HAP-1 (cell line): ENCODE data around the gene DOCK10.

Experiments
- DNase-seq, 2 experiments: peaks; one replicate each; pipeline ENCODE4 v3.0.0-alpha.2; 2016 to 2020; ENCODE audit warnings: low spot score in 2 of 2
- H3K27me3 ChIP-seq: fragments of 250-450 bp; sonication (Bioruptor Pico); 2 replicates; pipeline ENCODE4 v1.5.1; 2020; ENCODE audit warnings: low read depth, mild to moderate bottlenecking, moderate library complexity
- H3K36me3 ChIP-seq: fragments of 250-450 bp; sonication (Bioruptor Pico); replicated peaks from 2 replicates; pipeline ENCODE4 v1.5.1; 2020; ENCODE audit warnings: mild to moderate bottlenecking
- H3K4me1 ChIP-seq: fragments of 250-450 bp; sonication (Bioruptor Pico); 2 replicates; pipeline ENCODE4 v1.5.1; 2020; ENCODE audit warnings: mild to moderate bottlenecking
- H3K4me3 ChIP-seq: fragments of 250-450 bp; sonication (Bioruptor Pico); 2 replicates; pipeline ENCODE4 v1.5.1; 2020; ENCODE audit warnings: mild to moderate bottlenecking, moderate library complexity
- H3K9me3 ChIP-seq: fragments of 250-450 bp; sonication (Bioruptor Pico); 2 replicates; pipeline ENCODE4 v1.5.1; 2020; ENCODE audit warnings: mild to moderate bottlenecking, moderate library complexity
- in situ Hi-C: fragments of 300-500 bp; cut with MboI; formaldehyde crosslinking; loops from 3 replicates; pipeline ENCODE4 v1.14.3; 2020; ENCODE audit warnings: low sequenced_read_pairs, inconsistent platforms, mixed read lengths

Gene DOCK10

GRCh38 chr2:224764565-224765236 lies 277.6 kb downstream of the DOCK10 start:
- H3K27me3 ChIP-seq: 0 out of 2 replicates have a peak, but pooled peaks cover 3% of the 10 kb centered on the region
- DNase-seq: no peak
- no peaks in the 10 kb centered on the region for H3K9me3 ChIP-seq
- no peak overlapping the region for H3K4me3 ChIP-seq
- H3K36me3 ChIP-seq: no peaks in the 10 kb centered on the region
- no peaks in the 10 kb centered on the region for H3K4me1 ChIP-seq
- in situ Hi-C loops: no loop called here

- no peak for DNase-seq
- no peaks in the 10 kb centered on the region for H3K4me1 ChIP-seq
- no peaks in the 10 kb centered on the region for H3K9me3 ChIP-seq
- H3K4me3 ChIP-seq: no peak overlapping the region
- no peaks in the 10 kb centered on the region for H3K36me3 ChIP-seq
- H3K27me3 ChIP-seq: no peaks in the 10 kb centered on the region
- in situ Hi-C loops: no loop called here
Observed at GRCh38 chr2:224757934-224758548, 284.2 kb downstream of the DOCK10 start.

DNA sequence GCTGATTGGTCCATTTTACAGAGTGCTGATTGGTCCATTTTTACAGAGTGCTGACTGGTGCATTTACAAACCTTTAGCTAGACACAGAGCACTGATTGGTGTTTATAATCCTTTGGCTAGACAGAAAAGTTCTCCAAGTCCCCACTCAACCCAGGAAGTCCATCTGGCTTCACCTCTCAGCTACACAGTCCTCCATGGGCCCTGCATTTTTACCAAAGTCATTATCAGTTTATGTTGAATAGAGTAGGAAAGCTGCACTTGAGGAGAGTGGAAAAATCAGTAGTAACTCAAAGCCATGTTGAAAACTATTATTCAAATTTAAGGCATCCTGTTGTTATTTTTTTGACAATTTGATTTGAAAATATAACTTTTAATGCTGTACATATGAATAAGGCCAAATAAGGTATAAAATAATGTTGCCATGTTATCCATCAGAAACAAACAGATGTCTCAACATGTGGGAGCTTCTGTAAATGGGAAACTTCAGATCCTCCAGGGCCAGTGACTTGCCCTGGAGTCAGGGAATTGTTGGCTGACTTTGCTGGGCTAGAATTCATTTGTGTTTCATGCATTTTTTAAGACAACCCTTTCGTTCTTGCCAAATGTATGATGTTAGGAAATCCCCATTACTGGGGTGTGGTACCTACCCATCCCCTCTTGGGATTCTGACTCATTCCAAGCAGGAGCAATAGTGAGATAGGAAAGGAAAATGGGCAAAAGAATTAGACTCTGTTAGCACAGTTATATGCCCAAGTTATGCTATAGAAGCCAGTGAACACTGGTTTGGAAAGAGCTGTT lies 288.3 kb downstream of the DOCK10 start:
- in situ Hi-C loops: no loop called here
- H3K4me3 ChIP-seq: no peak overlapping the region
- no peaks in the 10 kb centered on the region for H3K4me1 ChIP-seq
- no peaks in the 10 kb centered on the region for H3K9me3 ChIP-seq
- no peaks in the 10 kb centered on the region for H3K27me3 ChIP-seq
- H3K36me3 ChIP-seq: no peaks in the 10 kb centered on the region
- DNase-seq: no peak

GRCh38 chr2:224751996-224752698 lies 290.1 kb downstream of the DOCK10 start:
- Histone ChIP-seq H3K27me3 (no peaks in the 10 kb centered on the region), H3K4me1 (no peaks in the 10 kb centered on the region), H3K4me3 (no peak overlapping the region), H3K36me3 (no peaks in the 10 kb centered on the region), H3K9me3 (no peaks in the 10 kb centered on the region)
- no peak for DNase-seq
- in situ Hi-C loops: no loop called here

GRCh38 chr2:224749136-224749535 lies 293.1 kb downstream of the DOCK10 start:
- no peaks in the 10 kb centered on the region for H3K27me3 ChIP-seq
- no peaks in the 10 kb centered on the region for H3K9me3 ChIP-seq
- H3K4me1 ChIP-seq: no peaks in the 10 kb centered on the region
- no peak for DNase-seq
- H3K36me3 ChIP-seq: no peaks in the 10 kb centered on the region
- in situ Hi-C loops: no loop called here
- H3K4me3 ChIP-seq: no peak overlapping the region

- H3K4me1 ChIP-seq: no peaks in the 10 kb centered on the region
- in situ Hi-C loops: no loop called here
- H3K9me3 ChIP-seq: no peaks in the 10 kb centered on the region
- DNase-seq: no peak
- no peak overlapping the region for H3K4me3 ChIP-seq
- H3K36me3 ChIP-seq: no peaks in the 10 kb centered on the region
- no peaks in the 10 kb centered on the region for H3K27me3 ChIP-seq
Observed at GRCh38 chr2:224747765-224748164, 294.5 kb downstream of the DOCK10 start.

DNA sequence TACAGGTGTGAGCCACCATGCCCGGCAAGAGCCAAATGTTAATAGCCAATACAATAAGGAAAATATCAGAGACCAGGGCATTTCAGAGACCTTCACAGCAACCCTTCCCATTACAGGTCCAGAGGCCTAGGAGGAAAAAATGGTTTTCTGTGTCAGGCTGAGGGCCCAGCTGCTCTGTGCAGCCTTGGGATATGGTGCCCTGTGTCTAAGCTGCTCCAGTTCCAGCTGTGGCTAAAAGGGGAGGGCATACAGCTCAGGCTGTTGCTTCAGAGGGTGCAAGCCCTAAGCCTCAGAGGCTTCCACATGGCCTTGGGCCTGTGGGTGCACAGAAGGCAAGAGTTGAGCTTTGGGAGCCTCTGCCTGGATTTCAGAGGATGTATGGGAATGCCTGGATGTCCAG lies 306.0 kb downstream of the DOCK10 start:
- Histone ChIP-seq H3K27me3 (no peaks in the 10 kb centered on the region), H3K36me3 (no peaks in the 10 kb centered on the region), H3K4me3 (no peak overlapping the region), H3K9me3 (no peaks in the 10 kb centered on the region; the same call in 1 of the 2 replicates), H3K4me1 (no peaks in the 10 kb centered on the region)
- no peak for DNase-seq
- in situ Hi-C loops: no loop called here

DNA sequence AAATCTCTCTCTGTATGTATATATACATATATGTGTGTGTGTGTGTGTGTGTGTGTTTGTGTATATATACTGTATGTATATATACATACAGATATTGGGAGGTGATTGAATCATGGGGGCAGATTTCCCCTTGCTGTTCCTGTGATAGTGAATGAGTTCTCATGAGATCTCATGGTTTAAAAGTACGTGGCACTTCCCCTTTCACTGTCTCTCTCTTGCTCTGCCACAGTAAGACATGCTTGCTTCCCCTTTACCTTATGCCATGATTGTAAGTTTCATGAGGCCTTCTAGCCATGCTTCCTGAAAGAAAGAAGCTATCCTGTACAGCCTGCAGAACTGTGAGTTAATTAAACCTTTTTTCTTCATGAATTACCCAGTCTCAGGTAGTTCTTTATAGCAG lies 307.3 kb downstream of the DOCK10 start:
- no peak for DNase-seq
- in situ Hi-C loops: no loop called here
- Histone ChIP-seq H3K9me3 (no peaks in the 10 kb centered on the region; the same call in 1 of the 2 replicates), H3K36me3 (no peaks in the 10 kb centered on the region), H3K4me1 (no peaks in the 10 kb centered on the region), H3K27me3 (no peaks in the 10 kb centered on the region), H3K4me3 (no peak overlapping the region)

DNA sequence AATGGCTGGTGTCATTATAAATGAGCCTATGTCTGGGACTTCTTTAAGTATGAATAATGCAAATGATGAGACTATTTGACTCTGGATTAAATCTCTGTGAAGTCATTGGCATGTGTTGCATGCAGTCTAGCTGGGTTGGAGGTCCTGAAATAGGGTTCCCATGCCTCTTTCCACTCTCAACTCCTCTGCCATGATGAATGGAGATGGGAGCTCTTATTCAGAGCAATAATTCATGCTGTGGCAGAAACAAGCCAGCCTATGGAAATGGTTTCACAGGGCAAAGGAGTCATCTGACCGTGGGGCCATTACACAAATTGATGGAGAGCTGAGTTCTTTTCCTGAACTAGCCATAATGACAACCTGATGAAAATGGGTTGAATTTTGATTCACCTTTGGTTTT lies 310.6 kb downstream of the DOCK10 start:
- in situ Hi-C loops: no loop called here
- H3K9me3 ChIP-seq: no peaks in the 10 kb centered on the region; the same call in 1 of the 2 replicates

GRCh38 chr2:224729435-224729834 lies 312.8 kb downstream of the DOCK10 start:
- in situ Hi-C loops: no loop called here
- H3K4me1 ChIP-seq: no peaks in the 10 kb centered on the region
- no peaks in the 10 kb centered on the region for H3K36me3 ChIP-seq
- H3K4me3 ChIP-seq: no peak overlapping the region
- H3K27me3 ChIP-seq: no peaks in the 10 kb centered on the region
- no peaks in the 10 kb centered on the region for H3K9me3 ChIP-seq
- DNase-seq: no peak

More for the DNA sequence above, 310.6 kb downstream of the DOCK10 start:
- H3K27me3 ChIP-seq: no peaks in the 10 kb centered on the region
- no peaks in the 10 kb centered on the region for H3K4me1 ChIP-seq
- no peak for DNase-seq
- no peaks in the 10 kb centered on the region for H3K36me3 ChIP-seq
- H3K4me3 ChIP-seq: no peak overlapping the region

- Histone ChIP-seq H3K4me1 (no peaks in the 10 kb centered on the region), H3K4me3 (no peak overlapping the region), H3K27me3 (no peaks in the 10 kb centered on the region), H3K9me3 (no peaks in the 10 kb centered on the region), H3K36me3 (no peaks in the 10 kb centered on the region)
- DNase-seq: no peak
- in situ Hi-C loops: no loop called here
Observed at GRCh38 chr2:224724331-224724730, 317.9 kb downstream of the DOCK10 start.

- in situ Hi-C loops: no loop called here
- Histone ChIP-seq H3K36me3 (no peaks in the 10 kb centered on the region), H3K27me3 (no peaks in the 10 kb centered on the region), H3K4me1 (no peaks in the 10 kb centered on the region), H3K4me3 (no peak overlapping the region), H3K9me3 (no peaks in the 10 kb centered on the region)
- DNase-seq: no peak
Observed at GRCh38 chr2:224723586-224724217, 318.6 kb downstream of the DOCK10 start.

- Histone ChIP-seq H3K4me1 (no peaks in the 10 kb centered on the region), H3K4me3 (no peak overlapping the region), H3K27me3 (no peaks in the 10 kb centered on the region), H3K9me3 (no peaks in the 10 kb centered on the region), H3K36me3 (no peaks in the 10 kb centered on the region)
- in situ Hi-C loops: no loop called here
- DNase-seq: no peak
Observed at GRCh38 chr2:224722770-224723169, 319.5 kb downstream of the DOCK10 start.
